Immature natural killer cell (primary cell): ENCODE data around the gene ENOX1. TPM values are rescaled to one million over a fixed set of nuclear protein-coding genes. Genes with fewer than 3 reads are reported as not detected.

Experiments
- DNase-seq, 3 donors: peaks; one replicate each; pipeline ENCODE4 v3.0.0; 2022; ENCODE audit warnings: mixed read lengths in 1 of 3
- H3K27ac Mint-ChIP-seq, 6 donors: one replicate each; pipeline ENCODE4 v1.8.0; 2020; ENCODE audit warnings: mixed read lengths in 6 of 6, mild to moderate bottlenecking in 5 of 6, inconsistent platforms in 4 of 6, moderate library complexity in 3 of 6
- H3K27me3 Mint-ChIP-seq, 3 donors: one replicate each; pipeline ENCODE4 v1.8.0; 2020 to 2021; ENCODE audit warnings: low read depth in 3 of 3, mild to moderate bottlenecking in 3 of 3, mixed read lengths in 3 of 3, moderate library complexity in 3 of 3, inconsistent platforms in 1 of 3
- H3K36me3 Mint-ChIP-seq, 3 donors: one replicate each; pipeline ENCODE4 v1.8.0; 2020; ENCODE audit warnings: mixed read lengths in 3 of 3, inconsistent platforms in 2 of 3, mild to moderate bottlenecking in 2 of 3
- H3K4me1 Mint-ChIP-seq, 2 donors: one replicate each; pipeline ENCODE4 v1.8.0; 2020; ENCODE audit warnings: inconsistent platforms in 2 of 2, mild to moderate bottlenecking in 2 of 2, mixed read lengths in 2 of 2, moderate library complexity in 1 of 2
- H3K4me3 Mint-ChIP-seq, 5 donors: one replicate each; pipeline ENCODE4 v1.8.0; 2020; ENCODE audit warnings: mild to moderate bottlenecking in 5 of 5, mixed read lengths in 5 of 5, inconsistent platforms in 3 of 5, moderate library complexity in 3 of 5
- H3K9me3 Mint-ChIP-seq, 6 donors: one replicate each; pipeline ENCODE4 v1.8.0; 2020; ENCODE audit warnings: mild to moderate bottlenecking in 6 of 6, mixed read lengths in 6 of 6, inconsistent platforms in 4 of 6, moderate library complexity in 3 of 6
- polyA plus RNA-seq, 3 donors: library from polyadenylated mRNA; unstranded; fragments of 300-500 nt; fragmentation: Illumina TruSeq; gene quantifications; one replicate each; pipeline ENCODE4 v1.2.3, GENCODE V29; 2021

The ENOX1 gene
- polyA plus RNA-seq, 3 donors from 2014 or later = not detected

DNA sequence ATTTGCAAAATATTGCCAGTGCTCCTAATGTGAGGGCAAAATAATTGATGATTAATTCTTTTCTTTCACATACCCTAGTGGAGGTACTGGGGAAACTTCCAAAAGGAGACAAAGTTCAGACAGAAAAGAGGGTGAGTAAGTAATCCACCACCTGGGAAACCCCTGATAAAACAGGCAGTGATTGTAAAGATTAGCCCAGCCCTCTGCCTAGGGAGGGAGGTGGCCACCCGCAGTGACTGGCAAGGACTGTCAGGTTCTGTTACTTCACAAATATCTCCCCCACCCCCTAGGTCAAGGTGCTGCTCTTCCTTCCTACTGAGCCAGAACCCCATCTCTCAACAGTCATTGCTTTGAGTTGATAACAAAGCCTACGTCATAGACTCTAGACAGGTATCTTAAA, 523.7 kb downstream of the ENOX1 start:
- no peak for DNase-seq
- no peaks in the 10 kb centered on the region for H3K4me1 Mint-ChIP-seq
- H3K27me3 Mint-ChIP-seq = peaks cover 1 to 9% (median 2%) of the 10 kb centered on the region in 3 donors
- no peak overlapping the region for H3K4me3 Mint-ChIP-seq
- no peaks in the 10 kb centered on the region for H3K36me3 Mint-ChIP-seq
- peaks cover 0 to 1% (median 0%) of the 10 kb centered on the region in 6 donors for H3K9me3 Mint-ChIP-seq
- no peak overlapping the region for H3K27ac Mint-ChIP-seq

GRCh38 chr13:43260999-43261398, 525.8 kb downstream of the ENOX1 start:
- H3K4me3 Mint-ChIP-seq = no peak overlapping the region
- peaks cover 0 to 1% (median 0%) of the 10 kb centered on the region in 6 donors for H3K9me3 Mint-ChIP-seq
- H3K27ac Mint-ChIP-seq = no peak overlapping the region
- H3K4me1 Mint-ChIP-seq = no peaks in the 10 kb centered on the region
- H3K36me3 Mint-ChIP-seq = no peaks in the 10 kb centered on the region
- peaks cover 1 to 15% (median 2%) of the 10 kb centered on the region in 3 donors for H3K27me3 Mint-ChIP-seq
- no peak for DNase-seq

GRCh38 chr13:43258771-43259170, 528.0 kb downstream of the ENOX1 start:
- no peak for DNase-seq
- H3K9me3 Mint-ChIP-seq = peaks cover 0 to 1% (median 0%) of the 10 kb centered on the region in 6 donors
- H3K36me3 Mint-ChIP-seq = no peaks in the 10 kb centered on the region
- H3K4me3 Mint-ChIP-seq = no peak overlapping the region
- no peaks in the 10 kb centered on the region for H3K4me1 Mint-ChIP-seq
- H3K27me3 Mint-ChIP-seq = peaks cover 1 to 10% (median 2%) of the 10 kb centered on the region in 3 donors
- H3K27ac Mint-ChIP-seq = no peak overlapping the region

GRCh38 chr13:43257765-43258164, 529.0 kb downstream of the ENOX1 start:
- Mint-ChIP-seq H3K27me3 (peaks cover 1 to 10% (median 2%) of the 10 kb centered on the region in 3 donors), H3K9me3 (peaks cover 0 to 1% (median 0%) of the 10 kb centered on the region in 6 donors), H3K27ac (no peak overlapping the region), H3K4me3 (no peak overlapping the region), H3K36me3 (no peaks in the 10 kb centered on the region), H3K4me1 (no peaks in the 10 kb centered on the region)
- DNase-seq = no peak

- Mint-ChIP-seq H3K4me1 (no peaks in the 10 kb centered on the region), H3K27ac (no peak overlapping the region), H3K36me3 (no peaks in the 10 kb centered on the region), H3K4me3 (no peak overlapping the region), H3K9me3 (no peaks in the 10 kb centered on the region), H3K27me3 (peaks cover 0 to 6% (median 1%) of the 10 kb centered on the region in 3 donors)
- no peak for DNase-seq
Observed at GRCh38 chr13:43251961-43252360, 534.8 kb downstream of the ENOX1 start.

DNA sequence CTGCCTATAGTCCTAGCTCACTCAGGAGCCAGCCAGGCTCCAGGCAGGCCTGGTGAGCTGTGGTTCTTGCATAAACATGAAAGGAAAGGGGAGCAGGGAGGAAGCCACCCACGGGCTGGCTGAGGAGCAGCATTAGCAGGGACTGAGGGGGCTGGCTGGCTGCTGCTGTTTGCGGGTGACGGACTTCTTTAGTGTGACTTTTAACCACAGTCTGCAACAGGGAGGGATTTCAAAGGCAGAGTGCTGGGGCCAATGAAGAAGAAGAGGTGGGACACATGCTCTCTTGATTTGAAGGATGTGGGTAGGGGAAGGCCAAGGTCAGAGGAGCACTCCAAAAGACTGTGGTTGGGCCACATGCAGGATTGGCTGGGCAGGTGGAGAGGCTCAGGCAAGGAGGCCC, 540.4 kb downstream of the ENOX1 start:
- H3K4me1 Mint-ChIP-seq = peaks cover 2 to 17% of the 10 kb centered on the region in 2 donors
- DNase-seq = peak; percentile 0 to 15 (median 6)
- no peaks in the 10 kb centered on the region for H3K9me3 Mint-ChIP-seq
- no peak overlapping the region for H3K27ac Mint-ChIP-seq
- H3K4me3 Mint-ChIP-seq = no peak overlapping the region
- peaks cover 1 to 3% (median 2%) of the 10 kb centered on the region in 3 donors for H3K27me3 Mint-ChIP-seq
- no peaks in the 10 kb centered on the region for H3K36me3 Mint-ChIP-seq

GRCh38 chr13:43245374-43245964, 541.3 kb downstream of the ENOX1 start:
- Mint-ChIP-seq H3K4me3 (no peak overlapping the region), H3K36me3 (no peaks in the 10 kb centered on the region), H3K4me1 (peaks cover 2 to 17% of the 10 kb centered on the region in 2 donors), H3K27me3 (peaks cover 1 to 4% (median 2%) of the 10 kb centered on the region in 3 donors), H3K27ac (no peak overlapping the region), H3K9me3 (no peaks in the 10 kb centered on the region)
- DNase-seq = no peak

DNA sequence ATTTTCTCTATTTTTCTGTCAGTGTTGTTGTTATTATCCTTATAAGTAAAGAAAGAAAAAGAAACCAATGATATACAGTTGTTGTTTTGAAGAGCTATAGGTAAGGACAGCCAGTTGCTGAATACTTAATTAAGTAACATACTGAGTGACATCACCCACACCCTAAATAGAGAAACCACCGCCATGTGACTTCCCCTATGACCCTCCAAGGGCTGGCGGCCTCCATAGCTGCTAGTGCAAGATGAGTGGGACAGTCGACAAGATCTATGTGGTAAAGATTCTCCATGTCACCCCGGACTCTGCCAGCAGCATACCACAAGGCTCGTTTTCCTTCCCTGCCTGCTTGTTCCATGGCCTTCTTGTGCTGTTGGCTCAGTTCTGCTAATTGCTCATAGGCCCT, 542.3 kb downstream of the ENOX1 start:
- no peak for DNase-seq
- no peaks in the 10 kb centered on the region for H3K9me3 Mint-ChIP-seq
- H3K36me3 Mint-ChIP-seq = no peaks in the 10 kb centered on the region
- peak overlapping the region in 1 of 6 donors; percentile 12 for H3K27ac Mint-ChIP-seq
- H3K27me3 Mint-ChIP-seq = peaks cover 1 to 7% (median 2%) of the 10 kb centered on the region in 3 donors
- peaks cover 2 to 17% of the 10 kb centered on the region in 2 donors for H3K4me1 Mint-ChIP-seq
- H3K4me3 Mint-ChIP-seq = no peak overlapping the region

- Mint-ChIP-seq H3K36me3 (no peaks in the 10 kb centered on the region), H3K9me3 (no peaks in the 10 kb centered on the region), H3K27ac (no peak overlapping the region), H3K4me1 (peaks cover 2 to 17% of the 10 kb centered on the region in 2 donors), H3K27me3 (peaks cover 1 to 7% (median 2%) of the 10 kb centered on the region in 3 donors), H3K4me3 (no peak overlapping the region)
- no peak for DNase-seq
Observed at GRCh38 chr13:43243711-43244110, 543.1 kb downstream of the ENOX1 start.

- no peaks in the 10 kb centered on the region for H3K36me3 Mint-ChIP-seq
- H3K9me3 Mint-ChIP-seq = no peaks in the 10 kb centered on the region
- H3K4me3 Mint-ChIP-seq = no peak overlapping the region
- H3K4me1 Mint-ChIP-seq = peaks cover 2 to 17% of the 10 kb centered on the region in 2 donors
- H3K27me3 Mint-ChIP-seq = peaks cover 1 to 7% (median 2%) of the 10 kb centered on the region in 3 donors
- no peak overlapping the region for H3K27ac Mint-ChIP-seq
- no peak for DNase-seq
Observed at GRCh38 chr13:43242040-43242439, 544.7 kb downstream of the ENOX1 start.

DNA sequence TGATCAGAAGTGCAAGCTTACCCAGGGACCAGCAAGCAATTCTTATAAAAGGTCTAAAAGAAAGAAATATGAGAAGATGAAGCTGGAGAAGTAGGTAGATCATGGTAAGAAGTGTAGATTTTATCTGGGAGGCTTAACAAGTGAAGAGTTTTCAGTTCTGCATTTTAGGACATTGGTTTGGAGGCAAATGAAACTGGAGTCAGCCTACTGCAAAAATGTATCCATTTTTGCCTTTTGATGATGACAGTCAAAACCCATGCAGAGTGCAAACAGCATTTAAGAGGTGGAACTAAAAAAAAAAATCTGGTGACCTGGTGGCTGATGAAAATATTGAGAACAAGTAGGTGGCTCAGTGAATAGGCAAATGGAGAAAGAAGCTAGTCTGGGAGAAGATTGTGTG, 546.5 kb downstream of the ENOX1 start:
- no peaks in the 10 kb centered on the region for H3K9me3 Mint-ChIP-seq
- DNase-seq = no peak
- H3K4me1 Mint-ChIP-seq = peaks cover 2 to 11% of the 10 kb centered on the region in 2 donors
- no peak overlapping the region for H3K4me3 Mint-ChIP-seq
- H3K27me3 Mint-ChIP-seq = peaks cover 1 to 6% (median 2%) of the 10 kb centered on the region in 3 donors
- no peaks in the 10 kb centered on the region for H3K36me3 Mint-ChIP-seq
- H3K27ac Mint-ChIP-seq = no peak overlapping the region

DNA sequence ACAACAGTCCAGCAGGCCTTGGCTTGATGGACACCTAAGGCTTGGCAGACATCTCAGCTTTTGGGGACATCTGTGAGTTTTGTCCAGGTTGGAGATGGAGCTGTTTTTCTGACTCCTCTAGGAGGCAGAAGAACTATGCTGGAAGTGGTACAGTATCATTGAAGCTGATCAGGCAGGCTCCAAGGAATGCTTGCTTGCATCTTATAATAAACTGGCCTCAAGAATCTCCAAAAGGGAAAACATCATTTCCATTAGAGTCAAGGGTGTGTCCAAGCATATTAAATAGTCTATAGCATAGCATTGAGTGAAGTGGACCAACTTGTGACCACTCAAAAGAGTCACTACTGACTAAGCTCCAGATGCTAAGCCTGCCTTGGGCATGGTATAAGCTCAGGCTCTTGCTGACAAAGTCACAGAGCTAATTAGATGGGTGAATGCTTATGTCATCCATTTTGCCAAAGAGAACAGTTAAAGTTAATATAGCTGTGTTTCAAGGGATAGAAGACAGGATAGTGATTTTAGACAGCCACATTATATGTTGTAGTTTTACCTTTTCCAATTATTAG, 547.4 kb downstream of the ENOX1 start:
- Mint-ChIP-seq H3K27ac (no peak overlapping the region), H3K27me3 (peaks cover 1 to 4% (median 2%) of the 10 kb centered on the region in 3 donors), H3K9me3 (no peaks in the 10 kb centered on the region), H3K36me3 (no peaks in the 10 kb centered on the region), H3K4me1 (peaks cover 2 to 11% of the 10 kb centered on the region in 2 donors), H3K4me3 (no peak overlapping the region)
- no peak for DNase-seq

DNA sequence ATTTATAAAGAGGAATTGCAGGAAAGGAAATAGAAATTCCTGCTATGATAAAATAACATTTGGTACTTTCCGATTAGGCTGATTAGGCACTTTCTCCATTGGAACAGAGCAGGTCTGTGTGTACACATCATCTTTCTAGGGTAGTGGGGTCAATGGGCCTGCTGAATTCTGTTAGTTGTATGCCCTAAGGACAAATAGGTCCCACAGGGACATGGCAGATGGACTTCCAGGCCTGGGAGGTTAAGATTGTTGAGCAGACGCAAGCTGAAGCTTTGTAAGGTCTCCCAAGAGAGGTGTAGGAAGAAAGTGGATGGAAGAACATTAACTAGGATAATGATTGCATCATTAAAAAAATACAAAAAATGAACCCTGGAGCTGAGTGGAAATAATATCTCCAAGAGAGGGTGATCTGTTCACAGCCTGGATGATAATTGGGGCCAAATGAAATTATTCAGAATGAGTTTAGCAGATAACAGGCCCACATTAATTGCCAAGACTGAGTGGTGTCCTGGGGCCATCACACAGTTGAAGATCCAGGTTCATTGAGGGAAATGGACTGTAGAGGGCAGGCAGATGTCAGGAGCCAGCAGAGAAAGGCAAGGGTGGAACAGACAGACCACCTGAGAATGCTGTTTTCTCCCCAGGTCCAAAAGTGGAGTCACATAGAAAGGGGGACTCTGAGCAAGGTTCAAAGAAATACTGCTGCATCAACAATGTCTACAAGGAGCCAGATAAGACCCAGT, 548.3 kb downstream of the ENOX1 start:
- Mint-ChIP-seq H3K4me1 (peaks cover 0 to 5% of the 10 kb centered on the region in 2 donors), H3K27ac (no peak overlapping the region), H3K4me3 (no peak overlapping the region), H3K9me3 (no peaks in the 10 kb centered on the region), H3K36me3 (no peaks in the 10 kb centered on the region), H3K27me3 (peaks cover 1 to 4% (median 2%) of the 10 kb centered on the region in 3 donors)
- no peak for DNase-seq

DNA sequence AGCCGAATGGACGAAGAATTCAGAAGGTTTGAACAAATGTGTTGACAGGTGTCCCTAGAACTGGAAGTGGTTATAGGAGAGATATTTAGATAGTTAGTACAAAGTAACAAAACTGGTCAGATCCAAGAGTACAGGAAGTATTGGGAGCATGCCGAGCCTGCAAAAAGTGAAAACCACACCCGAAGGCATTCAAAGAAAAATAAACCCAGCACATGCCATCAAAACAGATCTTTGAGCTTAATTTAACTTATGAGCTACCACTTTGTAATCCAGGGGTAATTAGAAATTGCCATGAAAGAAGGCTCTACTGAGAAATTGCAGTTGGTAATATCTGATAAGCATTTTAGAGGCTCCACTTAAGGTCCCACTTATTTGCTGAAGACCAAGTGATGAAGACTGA, 549.2 kb downstream of the ENOX1 start:
- no peak for DNase-seq
- Mint-ChIP-seq H3K27ac (no peak overlapping the region), H3K36me3 (no peaks in the 10 kb centered on the region), H3K4me1 (no peaks in the 10 kb centered on the region), H3K4me3 (no peak overlapping the region), H3K27me3 (peaks cover 0 to 4% (median 1%) of the 10 kb centered on the region in 3 donors), H3K9me3 (no peaks in the 10 kb centered on the region)
